Ramos (cell line): ENCODE data around the gene GPR75.

Source experiments
- in situ Hi-C: fragments of 300-500 bp; cut with MboI; formaldehyde crosslinking; loops from one replicate; pipeline ENCODE4 v1.14.3; 2022; ENCODE audit warnings: low sequenced_read_pairs; ENCODE audit not compliant: unreplicated experiment

GPR75 gene

GRCh38 chr2:53818854-53819435 is 40.8 kb downstream of the GPR75 start:
- in situ Hi-C loops, result no loop called here

GRCh38 chr2:53813151-53813550 is 46.6 kb downstream of the GPR75 start:
- in situ Hi-C loops, result no loop called here

- in situ Hi-C loops, result no loop called here
Observed at GRCh38 chr2:53811601-53812000, 48.2 kb downstream of the GPR75 start.
